OCI-LY3 (cell line): ENCODE measurements around the gene CARD14.

Experiments
- EZH2phosphoT487 ChIP-seq: fragments of 200-600 bp; shearing (Covaris generic); IDR thresholded peaks from 2 replicates; pipeline ENCODE4 v1.6.1; 2018; ENCODE audit warnings: antibody characterized with exemption, mixed run types, low read depth
- TF ChIP-seq, protein P1 (sequence below): fragments of 200-600, 300-600 bp; sonication (generic); IDR thresholded peaks from 2 replicates; pipeline ENCODE4 v1.5.1; 2014; ENCODE audit warnings: antibody characterized with exemption, low read length, low read depth

DNA sequence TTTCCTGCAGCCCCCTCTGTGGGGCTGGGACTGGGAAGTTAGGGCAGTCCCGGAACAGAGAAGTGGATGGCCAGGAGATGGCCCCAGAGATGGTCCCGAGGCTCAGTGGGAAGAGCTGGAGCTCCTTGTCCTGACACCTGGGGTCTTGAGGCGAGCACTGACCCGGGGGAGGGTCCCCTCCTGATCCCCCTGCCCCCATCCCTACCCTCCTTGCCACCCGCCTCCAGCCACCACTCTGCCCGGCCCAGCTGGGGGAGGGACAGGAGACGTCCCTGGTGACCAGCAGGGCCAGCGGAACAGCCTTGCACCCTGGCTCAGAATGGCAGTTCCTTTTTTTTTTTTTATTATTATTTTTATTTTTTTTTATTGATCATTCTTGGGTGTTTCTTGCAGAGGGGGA lies 76.9 kb downstream of the CARD14 start:
- TF ChIP-seq, protein P1, sequence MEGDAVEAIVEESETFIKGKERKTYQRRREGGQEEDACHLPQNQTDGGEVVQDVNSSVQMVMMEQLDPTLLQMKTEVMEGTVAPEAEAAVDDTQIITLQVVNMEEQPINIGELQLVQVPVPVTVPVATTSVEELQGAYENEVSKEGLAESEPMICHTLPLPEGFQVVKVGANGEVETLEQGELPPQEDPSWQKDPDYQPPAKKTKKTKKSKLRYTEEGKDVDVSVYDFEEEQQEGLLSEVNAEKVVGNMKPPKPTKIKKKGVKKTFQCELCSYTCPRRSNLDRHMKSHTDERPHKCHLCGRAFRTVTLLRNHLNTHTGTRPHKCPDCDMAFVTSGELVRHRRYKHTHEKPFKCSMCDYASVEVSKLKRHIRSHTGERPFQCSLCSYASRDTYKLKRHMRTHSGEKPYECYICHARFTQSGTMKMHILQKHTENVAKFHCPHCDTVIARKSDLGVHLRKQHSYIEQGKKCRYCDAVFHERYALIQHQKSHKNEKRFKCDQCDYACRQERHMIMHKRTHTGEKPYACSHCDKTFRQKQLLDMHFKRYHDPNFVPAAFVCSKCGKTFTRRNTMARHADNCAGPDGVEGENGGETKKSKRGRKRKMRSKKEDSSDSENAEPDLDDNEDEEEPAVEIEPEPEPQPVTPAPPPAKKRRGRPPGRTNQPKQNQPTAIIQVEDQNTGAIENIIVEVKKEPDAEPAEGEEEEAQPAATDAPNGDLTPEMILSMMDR = no peak
- TF ChIP-seq EZH2phosphoT487 = no peak
